GM23338 (cell line): Measurements from ENCODE around the gene DVL1.

Source experiments
- CREB1 ChIP-seq: fragments of 250-450 bp; sonication (Bioruptor Pico); IDR thresholded peaks from 2 replicates; pipeline ENCODE4 v1.5.0; 2020; ENCODE audit warnings: low read depth, mild to moderate bottlenecking, moderate library complexity
- CTCF ChIP-seq, 2 experiments: fragments of 200-600 bp in 1 of 2; sonication (generic) in 1 of 2; conservative IDR thresholded peaks; 2 replicates each; pipeline versions ENCODE4 v1.5.1 to v1.6.1; 2016 to 2017; ENCODE audit warnings: antibody characterized with exemption in 2 of 2, low read depth in 2 of 2, mild to moderate bottlenecking in 2 of 2, moderate library complexity in 1 of 2
- ETS1 ChIP-seq: IDR thresholded peaks from 2 replicates; pipeline ENCODE4 v1.6.1; 2016; ENCODE audit warnings: antibody characterized with exemption
- EZH2 ChIP-seq: fragments of 200-600 bp; sonication (generic); IDR thresholded peaks from one replicate; pipeline ENCODE4 v1.8.0; 2017; ENCODE audit warnings: antibody characterized with exemption, mild to moderate bottlenecking, low read depth; ENCODE audit not compliant: unreplicated experiment
- EZH2phosphoT487 ChIP-seq: fragments of 200-600 bp; sonication (generic); IDR thresholded peaks from one replicate; pipeline ENCODE4 v1.8.1; 2018; ENCODE audit warnings: antibody characterized with exemption; ENCODE audit not compliant: unreplicated experiment
- JUNB ChIP-seq: IDR thresholded peaks from one replicate; pipeline ENCODE4 v1.6.1; 2016; ENCODE audit warnings: antibody characterized with exemption; ENCODE audit not compliant: unreplicated experiment
- NANOG ChIP-seq: IDR thresholded peaks from 2 replicates; pipeline ENCODE4 v1.6.1; 2016; ENCODE audit warnings: antibody characterized with exemption, borderline replicate concordance
- POLR2AphosphoS5 ChIP-seq: IDR thresholded peaks from 2 replicates; pipeline ENCODE4 v1.6.1; 2016; ENCODE audit warnings: antibody characterized with exemption, low read depth
- REST ChIP-seq: IDR thresholded peaks from one replicate; pipeline ENCODE4 v1.6.1; 2018; ENCODE audit warnings: antibody characterized with exemption; ENCODE audit not compliant: unreplicated experiment
- STAT1 ChIP-seq: IDR thresholded peaks from one replicate; pipeline ENCODE4 v1.6.1; 2016; ENCODE audit warnings: antibody characterized with exemption; ENCODE audit not compliant: unreplicated experiment

GRCh38 chr1:1292442-1292779, 56.8 kb downstream of the DVL1 start:
- no peak for TF ChIP-seq CTCF (conservative IDR thresholded peaks at IDR 0.05; ENCODE audit: low read depth in 2 of 2)
- TF ChIP-seq EZH2 = no peak
- no peak for TF ChIP-seq REST
- TF ChIP-seq EZH2phosphoT487 = no peak
- no peak for TF ChIP-seq ETS1
- TF ChIP-seq POLR2AphosphoS5 = no peak
- TF ChIP-seq CREB1 = no peak
- no peak for TF ChIP-seq NANOG
- TF ChIP-seq JUNB = no peak
- TF ChIP-seq STAT1 = no peak
